Small intestine (tissue), 7 donors: ENCODE results near the gene POLK. TPM values are rescaled to one million over a fixed set of nuclear protein-coding genes. Genes with fewer than 3 reads are reported as not detected.
"Not testable (repeated sequence)": the region's sequence is repeated elsewhere in the genome, so short reads cannot be mapped to it uniquely, and the experiment has no call there.

ENCODE experiments used
- DNase-seq, 2 donors: peaks; one replicate each; pipeline versions ENCODE4 v3.0.0 to v3.0.0-alpha.2; 2013
- FAIRE-seq: peaks from 2 replicates; lab custom pipeline; 2012; peaks lifted over from hg19 to GRCh38; lab: Jason Lieb, UNC
- H3K27ac ChIP-seq, 3 donors: one replicate each; pipeline ENCODE4 v1.5.1; 2013; ENCODE audit warnings: low read length in 2 of 3, mild to moderate bottlenecking in 2 of 3, control low read depth in 1 of 3, inconsistent platforms in 1 of 3, low read depth in 1 of 3, moderate library complexity in 1 of 3
- H3K27me3 ChIP-seq, 3 donors: one replicate each; pipeline ENCODE4 v1.6.1; 2013; ENCODE audit warnings: low read length in 3 of 3, inconsistent platforms in 1 of 3; ENCODE audit not compliant: control insufficient read depth in 3 of 3, insufficient read depth in 3 of 3
- H3K36me3 ChIP-seq, 3 donors: one replicate each; pipeline ENCODE4 v1.6.1; 2013; ENCODE audit warnings: low read length in 3 of 3, inconsistent platforms in 1 of 3, low read depth in 1 of 3, mild to moderate bottlenecking in 1 of 3, moderate library complexity in 1 of 3; ENCODE audit not compliant: control insufficient read depth in 3 of 3, insufficient read depth in 2 of 3
- H3K4me1 ChIP-seq, 3 donors: one replicate each; pipeline ENCODE4 v1.6.1; 2013; ENCODE audit warnings: low read length in 2 of 3, inconsistent platforms in 1 of 3, low read depth in 1 of 3, mild to moderate bottlenecking in 1 of 3, moderate library complexity in 1 of 3; ENCODE audit not compliant: control insufficient read depth in 3 of 3, insufficient read depth in 2 of 3
- H3K4me3 ChIP-seq, 3 donors: one replicate each; pipeline ENCODE4 v1.5.1; 2013; ENCODE audit warnings: low read length in 3 of 3, control low read depth in 1 of 3, inconsistent platforms in 1 of 3, low read depth in 1 of 3, mild to moderate bottlenecking in 1 of 3, moderate library complexity in 1 of 3
- H3K9me3 ChIP-seq, 2 donors: one replicate each; pipeline ENCODE4 v1.6.1; 2013; ENCODE audit warnings: low read depth in 1 of 2, low read length in 1 of 2; ENCODE audit not compliant: control insufficient read depth in 2 of 2, insufficient read depth in 1 of 2
- WGBS, 3 donors: extraction: QIAGEN DNeasy Blood & Tissue Kit; methylation state at CpG; one replicate each; pipeline ENCODE4 v1.1.7; 2013; 5-methylcytosine and 5-hydroxymethylcytosine counted together
- polyA plus RNA-seq, 4 donors: library from polyadenylated mRNA; stranded (reverse) in 3 of 4; unstranded in 1 of 4; fragments of 200-250 nt in 3 of 4; fragments of 120-200 nt in 1 of 4; gene quantifications; one replicate each; pipeline versions ENCODE4 v1.2.1 to v1.2.3, GENCODE V29; 2013
- donor health status: healthy with polysubstance abuse.
- donor health status: control.
- donor health status: control.
- donor health status: Bipolar disorder and iron deficiency.
- donor health status: healthy.

POLK gene
- polyA plus RNA-seq, 4 donors = 3.2 to 14.4 (median 4.6) TPM

DNA sequence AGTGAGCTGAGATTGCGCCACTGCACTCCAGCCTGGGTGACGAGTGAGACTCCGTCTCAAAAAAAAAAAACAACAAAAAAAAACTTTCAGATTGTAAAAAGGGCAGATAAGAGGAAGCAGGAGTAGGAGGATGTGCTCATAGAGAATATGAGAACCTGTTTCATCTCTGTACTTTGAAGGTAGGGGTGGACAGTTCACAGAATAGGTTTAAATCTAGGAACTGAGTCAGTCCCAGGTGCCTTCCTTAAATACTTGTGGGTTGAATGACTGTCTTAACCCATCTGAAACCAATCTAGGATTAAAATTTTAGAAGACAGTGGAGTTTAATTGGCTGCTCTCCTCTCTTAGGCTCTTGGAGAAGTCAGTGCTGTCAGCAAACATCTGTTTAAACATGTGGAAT lies 12.4 kb downstream of the POLK start:
- peaks cover 0 to 6% (median 0%) of the 10 kb centered on the region in 3 donors for H3K36me3 ChIP-seq
- WGBS, 3 donors = 77 to 94% (median 90%) methylated on average over 3 of the region's 3 CpGs

DNA sequence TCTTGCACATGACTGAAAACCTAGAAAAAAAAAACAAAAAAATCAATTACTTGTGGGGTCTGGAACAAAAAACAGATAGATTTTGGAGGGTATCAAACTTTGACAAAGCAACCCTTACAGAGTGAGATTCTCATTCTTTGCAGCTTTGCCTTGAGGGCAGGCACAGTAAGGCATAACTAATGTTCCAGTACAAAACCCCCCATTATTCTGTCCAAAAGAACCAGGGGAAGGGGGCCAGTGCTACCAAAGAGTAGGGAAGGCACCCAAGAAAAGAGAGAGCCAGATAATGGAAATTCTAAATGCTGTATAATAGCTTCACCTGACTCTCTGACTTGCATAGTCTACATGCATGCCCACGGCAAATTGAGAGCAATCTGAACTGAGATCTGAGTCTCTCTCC lies 12.9 kb downstream of the POLK start:
- WGBS, 3 donors = 83 to 93% (median 84%) methylated on average over 1 of the region's 1 CpG

More for the DNA sequence above, 12.4 kb downstream of the POLK start:
- Histone ChIP-seq H3K27me3 (no peaks in the 10 kb centered on the region), H3K9me3 (peaks cover 0 to 13% of the 10 kb centered on the region in 2 donors), H3K4me3 (no peak overlapping the region), H3K27ac (no peak overlapping the region), H3K4me1 (no peaks in the 10 kb centered on the region)
- FAIRE-seq = no peak
- DNase-seq = no peak

DNA sequence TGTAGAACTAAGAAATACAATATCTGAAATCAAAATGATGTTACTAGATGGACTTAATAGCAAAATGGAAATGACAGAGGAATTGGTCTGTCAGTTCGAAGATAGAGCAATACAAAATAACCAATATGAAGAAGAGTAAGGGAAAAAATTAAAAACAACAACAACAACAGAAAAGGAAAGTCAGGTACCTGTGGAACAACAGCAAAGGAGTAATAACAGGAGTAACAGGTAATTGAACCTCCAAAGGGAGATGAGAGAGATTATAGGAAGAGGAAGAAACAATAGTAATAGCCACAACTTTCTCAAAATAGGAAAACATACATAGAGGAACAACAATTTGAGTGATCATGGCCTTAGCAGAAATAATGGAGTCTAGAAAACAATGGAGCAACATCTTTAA lies 13.7 kb downstream of the POLK start:
- peaks cover 0 to 11% of the 10 kb centered on the region in 2 donors for H3K9me3 ChIP-seq
- no peak overlapping the region for H3K27ac ChIP-seq
- no peaks in the 10 kb centered on the region for H3K27me3 ChIP-seq
- no peaks in the 10 kb centered on the region for H3K4me1 ChIP-seq
- H3K36me3 ChIP-seq = peaks cover 0 to 6% (median 0%) of the 10 kb centered on the region in 3 donors
- H3K4me3 ChIP-seq = no peak overlapping the region
- FAIRE-seq = no peak
- no peak for DNase-seq
- WGBS, 3 donors = 94 to 98% (median 95%) methylated on average over 1 of the region's 1 CpG

More for the DNA sequence above, 12.9 kb downstream of the POLK start:
- Histone ChIP-seq H3K27me3 (no peaks in the 10 kb centered on the region), H3K9me3 (peaks cover 0 to 13% of the 10 kb centered on the region in 2 donors), H3K27ac (no peak overlapping the region), H3K4me1 (no peaks in the 10 kb centered on the region), H3K4me3 (no peak overlapping the region), H3K36me3 (peaks cover 0 to 6% (median 0%) of the 10 kb centered on the region in 3 donors)
- DNase-seq = no peak
- no peak for FAIRE-seq

DNA sequence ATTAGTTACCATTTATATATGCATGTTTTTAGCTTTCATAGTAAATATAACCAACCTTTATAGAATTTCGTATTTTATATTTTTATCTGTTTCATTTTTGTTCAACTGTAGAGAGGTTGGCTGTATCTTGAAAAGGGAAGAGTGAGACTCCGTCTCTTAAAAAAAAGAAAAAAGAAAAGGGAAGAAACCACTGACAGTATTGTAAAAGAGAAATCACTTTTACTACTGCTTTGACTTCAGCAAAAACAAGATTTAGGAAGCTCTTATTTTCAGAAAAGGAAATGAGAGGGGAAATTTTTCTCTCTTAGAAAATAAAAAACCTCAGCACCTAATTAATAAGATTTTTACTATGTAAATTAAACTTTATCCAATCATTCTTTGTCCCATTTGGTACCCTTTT lies 14.4 kb downstream of the POLK start:
- H3K36me3 ChIP-seq = peaks cover 0 to 6% (median 0%) of the 10 kb centered on the region in 3 donors
- no peaks in the 10 kb centered on the region for H3K4me1 ChIP-seq
- no peak for DNase-seq
- H3K27me3 ChIP-seq = no peaks in the 10 kb centered on the region
- no peak overlapping the region for H3K27ac ChIP-seq
- H3K9me3 ChIP-seq = peaks cover 0 to 6% of the 10 kb centered on the region in 2 donors
- FAIRE-seq = no peak
- WGBS, 3 donors = 72 to 91% (median 90%) methylated on average over 2 of the region's 2 CpGs
- H3K4me3 ChIP-seq = no peak overlapping the region

DNA sequence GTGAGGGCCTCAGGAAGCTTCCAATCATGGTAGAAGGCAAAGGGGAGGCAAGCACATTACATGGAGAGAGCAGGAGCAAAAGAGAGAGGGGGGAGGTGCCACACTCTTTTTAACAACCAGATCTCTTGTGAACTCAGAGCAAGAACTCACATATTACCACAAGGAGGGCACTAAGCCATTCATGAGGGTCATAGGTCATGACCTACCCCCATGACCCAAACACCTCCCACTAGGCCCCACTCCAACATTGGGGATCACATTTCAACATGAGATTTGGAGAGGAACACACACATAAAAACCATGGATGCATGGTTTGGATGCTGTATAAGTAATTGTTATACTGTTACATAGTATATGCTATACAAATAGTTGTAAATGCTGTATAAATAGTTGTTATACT lies 17.5 kb downstream of the POLK start:
- H3K27ac ChIP-seq = no peak overlapping the region
- no peak for FAIRE-seq

DNA sequence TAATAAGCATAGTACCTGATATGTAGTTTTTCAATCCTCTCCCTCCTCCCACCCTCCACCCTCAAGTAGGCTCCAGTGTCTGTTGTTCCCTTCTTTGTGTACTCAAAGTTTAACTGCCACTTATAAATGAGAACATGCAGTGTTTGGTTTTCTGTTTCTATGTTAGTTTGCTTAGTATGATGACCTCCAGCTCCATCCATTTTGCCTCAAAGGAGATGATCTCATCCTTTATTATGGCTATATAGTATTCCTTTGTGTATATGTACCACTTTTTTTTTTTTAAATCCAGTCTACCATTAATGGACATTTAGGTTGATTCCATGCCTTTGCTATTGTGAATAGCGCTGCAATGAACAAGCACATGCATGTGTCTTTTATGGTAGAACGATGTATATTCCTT lies 20.5 kb downstream of the POLK start:
- Histone ChIP-seq H3K27ac (no peak overlapping the region), H3K4me3 (no peak overlapping the region), H3K36me3 (peaks cover 0 to 10% (median 0%) of the 10 kb centered on the region in 3 donors), H3K9me3 (peaks cover 0 to 12% of the 10 kb centered on the region in 2 donors), H3K4me1 (no peaks in the 10 kb centered on the region), H3K27me3 (no peaks in the 10 kb centered on the region)
- no peak for FAIRE-seq
- WGBS, 3 donors = 96 to 99% (median 99%) methylated on average over 2 of the region's 2 CpGs
- DNase-seq = no peak

More for the DNA sequence above, 17.5 kb downstream of the POLK start:
- Histone ChIP-seq H3K4me3 (no peak overlapping the region), H3K9me3 (peaks cover 0 to 6% of the 10 kb centered on the region in 2 donors), H3K4me1 (no peaks in the 10 kb centered on the region), H3K27me3 (no peaks in the 10 kb centered on the region), H3K36me3 (peaks cover 0 to 3% (median 0%) of the 10 kb centered on the region in 3 donors)
- DNase-seq = no peak

DNA sequence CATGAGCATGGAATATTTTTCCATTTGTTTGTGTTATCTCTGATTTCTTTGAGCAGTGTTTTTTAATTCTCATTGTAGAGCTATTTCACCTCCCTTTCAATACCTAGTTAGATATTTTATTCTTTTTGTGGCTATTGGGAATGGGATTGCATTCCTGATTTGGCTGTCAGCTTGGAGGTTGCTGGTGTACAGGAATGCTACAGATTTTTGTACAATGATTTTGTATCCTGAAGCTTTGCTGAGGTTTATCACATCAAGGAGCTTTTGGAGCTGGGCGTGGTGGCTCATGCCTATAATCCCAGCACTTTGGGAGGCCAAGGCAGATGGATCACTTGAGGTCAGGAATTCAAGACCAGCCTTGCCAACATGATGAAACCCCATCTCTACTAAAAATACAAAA lies 22.0 kb downstream of the POLK start:
- not testable (repeated sequence) for H3K27me3 ChIP-seq, H3K27ac ChIP-seq, FAIRE-seq, H3K4me1 ChIP-seq, H3K4me3 ChIP-seq, H3K36me3 ChIP-seq, DNase-seq
- peaks cover 0 to 12% of the 10 kb centered on the region in 2 donors for H3K9me3 ChIP-seq
- 96 to 100% (median 100%) methylated on average over 1 of the region's 1 CpG for WGBS, 3 donors

DNA sequence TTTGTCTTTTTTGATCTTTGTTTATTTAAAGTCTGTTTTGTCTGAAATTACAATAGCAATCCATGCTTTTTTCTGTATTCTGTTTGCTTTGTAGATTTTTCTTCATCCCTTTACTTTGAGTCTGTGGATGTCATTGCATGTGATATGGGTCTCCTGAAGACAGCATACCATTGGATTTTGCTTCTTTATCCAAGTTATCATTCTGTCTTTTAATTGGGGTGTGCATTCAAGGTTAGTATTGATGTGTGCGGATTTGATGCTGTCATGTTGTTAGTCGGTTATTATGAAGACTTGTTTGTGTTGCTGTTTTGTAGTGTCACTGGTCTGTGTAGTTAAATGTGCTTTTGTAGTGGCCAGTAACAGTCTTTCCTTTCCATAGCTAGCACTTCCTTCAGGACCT lies 23.0 kb downstream of the POLK start:
- Histone ChIP-seq H3K36me3 (peaks cover 0 to 12% (median 0%) of the 10 kb centered on the region in 3 donors), H3K4me1 (no peaks in the 10 kb centered on the region), H3K27me3 (no peaks in the 10 kb centered on the region), H3K9me3 (peaks cover 0 to 12% of the 10 kb centered on the region in 2 donors), H3K27ac (no peak overlapping the region), H3K4me3 (no peak overlapping the region)
- 95 to 99% (median 98%) methylated on average over 2 of the region's 2 CpGs for WGBS, 3 donors
- DNase-seq (no peak), FAIRE-seq (no peak)

DNA sequence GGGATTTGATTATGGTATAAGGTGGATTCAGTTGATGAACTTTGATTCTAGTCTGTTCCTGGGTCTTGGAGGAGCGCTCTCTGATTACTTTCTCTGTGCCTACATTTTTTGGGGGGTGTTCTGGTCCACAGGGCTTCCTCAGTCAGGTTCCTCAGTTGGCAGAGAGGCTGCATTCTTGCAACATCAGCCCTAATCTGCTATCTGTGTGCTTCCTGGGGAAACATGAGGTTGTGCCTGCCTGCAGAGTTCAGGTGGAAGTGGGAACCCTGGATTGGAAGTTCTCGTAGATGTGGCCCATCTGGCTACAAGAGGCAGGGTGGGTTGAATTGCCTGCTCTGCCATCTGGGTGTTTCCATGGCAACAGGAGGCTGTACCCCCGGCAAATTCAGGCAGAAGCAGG lies 24.5 kb downstream of the POLK start:
- Histone ChIP-seq H3K27ac (no peak overlapping the region), H3K36me3 (peaks cover 0 to 18% (median 0%) of the 10 kb centered on the region in 3 donors), H3K27me3 (no peaks in the 10 kb centered on the region), H3K9me3 (peaks cover 0 to 12% of the 10 kb centered on the region in 2 donors), H3K4me3 (no peak overlapping the region), H3K4me1 (no peaks in the 10 kb centered on the region)
- no peak for DNase-seq
- WGBS, 3 donors = 88 to 98% (median 93%) methylated on average over 3 of the region's 3 CpGs
- FAIRE-seq = no peak
